Placental epithelial cell (primary cell): ENCODE measurements around the gene ERFE. TPM values are rescaled to one million over a fixed set of nuclear protein-coding genes. Genes with fewer than 3 reads are reported as not detected.

Experiments used
- total RNA-seq: library from RNA; depleted of rRNA; stranded (reverse); fragments of >200 nt; gene quantifications from 2 replicates; pipeline ENCODE4 v1.2.3, GENCODE V29; 2012

ERFE gene
- not detected in 2 replicates for total RNA-seq

DNA sequence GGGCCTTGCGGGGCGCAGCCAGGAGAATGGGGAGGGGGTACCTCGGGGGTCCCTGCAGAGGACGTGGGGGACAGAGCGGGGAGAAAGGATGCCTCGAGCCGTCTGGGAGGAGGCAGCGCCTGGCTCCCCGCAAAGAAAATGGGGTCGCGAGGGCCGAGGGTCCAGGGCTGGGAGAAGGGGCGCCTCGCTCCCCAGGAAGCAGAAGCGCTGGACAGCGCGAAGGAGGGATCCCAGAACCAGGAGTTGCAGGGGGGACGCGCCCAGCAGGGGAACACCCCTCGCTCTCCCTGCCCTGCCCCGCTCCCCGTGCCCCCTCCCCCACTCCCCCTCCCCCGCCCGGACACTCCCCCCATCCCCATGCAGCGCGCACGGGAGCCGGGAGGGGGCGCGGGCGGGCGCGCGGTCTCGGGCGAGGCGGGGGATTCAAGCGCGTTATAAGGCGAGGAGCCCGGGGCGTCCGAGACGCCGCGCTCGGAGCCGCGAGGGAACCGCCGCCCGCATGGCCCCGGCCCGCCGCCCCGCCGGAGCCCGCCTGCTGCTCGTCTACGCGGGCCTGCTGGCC lies at the start of gene ERFE:
ERFE (plus strand) TSS at position 462 of the 562 bp plus-strand sequence; CDS start at position 500, 38 bp downstream.

GRCh38 chr2:238138331-238139195 lies 20.2 kb upstream of the ERFE start, which contains the start of gene KLHL30:
Gene KLHL30 (plus strand): TSS chr2:238138668. CDS start chr2:238140755, 2,087 bp downstream.

DNA sequence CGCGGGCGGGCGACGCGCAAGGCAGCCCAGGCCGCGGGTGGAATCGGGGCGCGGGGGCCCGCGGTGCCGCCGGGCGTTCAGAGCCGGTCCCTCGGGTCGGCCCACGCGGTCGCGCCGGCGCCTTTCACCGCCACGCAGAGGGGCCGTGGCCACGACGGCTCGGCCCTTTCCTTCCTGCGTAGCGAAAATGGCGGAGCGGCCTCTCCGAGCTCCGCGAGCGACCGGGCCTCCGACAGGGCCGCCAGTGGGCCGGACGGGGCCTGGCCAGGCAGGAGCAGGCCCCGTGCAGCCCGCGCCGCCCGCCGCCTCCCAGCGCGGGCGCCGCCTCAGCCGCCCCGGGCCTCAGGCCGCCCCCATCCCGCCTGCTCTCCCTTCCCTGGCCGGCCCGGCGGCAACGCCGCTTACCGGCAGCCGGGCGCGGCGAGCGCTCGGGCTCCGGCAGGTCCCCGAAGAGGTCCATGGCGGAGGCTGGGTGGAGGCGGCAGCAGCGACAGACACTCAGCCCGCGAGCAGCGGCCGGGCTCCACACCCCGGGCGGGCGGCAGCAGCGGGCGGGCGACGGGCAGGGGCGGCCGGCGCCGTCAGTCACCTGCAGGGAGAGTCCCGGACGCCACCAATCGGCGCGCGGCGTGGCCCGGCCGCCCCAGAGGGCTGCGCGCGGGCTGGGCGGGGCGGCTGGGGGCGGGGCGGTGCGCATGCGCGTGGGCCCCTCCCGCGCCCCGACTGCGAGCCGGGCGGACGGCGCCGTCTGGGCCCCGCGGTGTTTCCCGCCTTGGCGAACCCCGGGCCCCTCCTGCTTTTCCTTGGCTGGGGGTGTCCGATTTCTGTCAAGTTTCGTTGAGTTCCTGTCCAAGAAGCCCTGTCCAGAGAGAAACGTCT lies 44.6 kb downstream of the ERFE start, which contains the start of gene ILKAP:
ILKAP (minus strand) TSS at position 602 of the 879 bp plus-strand sequence; CDS start at position 460, 142 bp downstream.

Other genes with a start within 250 kb of the ERFE start
- 17.3 and 65.0 TPM in 2 replicates for gene UBE2F, start 192.0 kb upstream of the ERFE start, total RNA-seq
- 8.2 and 10.2 TPM in 2 replicates for gene SCLY, start 98.0 kb upstream of the ERFE start, total RNA-seq
- gene ESPNL, start 58.6 kb upstream of the ERFE start, total RNA-seq, result 0.87 and 7.5 TPM in 2 replicates
- gene KLHL30, start 20.3 kb upstream of the ERFE start, total RNA-seq, result not detected in 2 replicates
- gene ILKAP, start 44.7 kb downstream of the ERFE start, total RNA-seq, result 13.2 and 23.6 TPM in 2 replicates
- gene HES6, start 81.1 kb downstream of the ERFE start, total RNA-seq, result 1.5 and 1.6 TPM in 2 replicates
- gene PER2, start 129.6 kb downstream of the ERFE start, total RNA-seq, result 4.3 and 5.9 TPM in 2 replicates
- 3.9 and 4.3 TPM in 2 replicates for gene TRAF3IP1, start 161.5 kb downstream of the ERFE start, total RNA-seq